ENCODE data around the gene YWHAG.

The YWHAG gene

GRCh38 chr7:76371396-76371795 lies 12.6 kb upstream of the YWHAG start:
- Histone ChIP-seq H3K4me2 (ENCODE audit: low read length) (no peak overlapping the region), H3K79me2 (ENCODE audit: insufficient read depth, low read length) (no peaks in the 10 kb centered on the region), H3K4me1 (ENCODE audit: insufficient read depth, low read length, severe bottlenecking) (no peaks in the 10 kb centered on the region), H3F3A (ENCODE audit: insufficient read depth, low read length) (no peaks in the 10 kb centered on the region), H4K20me1 (ENCODE audit: insufficient read depth, low read length) (no peaks in the 10 kb centered on the region), H3K4me3 (ENCODE audit: low read depth, low read length, poor library complexity, severe bottlenecking) (no peak overlapping the region), H3K27ac (ENCODE audit: low read depth, low read length, poor library complexity, severe bottlenecking) (no peak overlapping the region), H3K9me2 (ENCODE audit: low read depth, low read length) (no peaks in the 10 kb centered on the region), H3K36me3 (ENCODE audit: insufficient read depth, low read length) (no peaks in the 10 kb centered on the region), H3K27me3 (ENCODE audit: insufficient read depth, low read length) (peaks cover 44% of the 10 kb centered on the region), H3K9ac (ENCODE audit: low read length) (no peak overlapping the region), H2AFZ (ENCODE audit: low read length) (no peak overlapping the region), H3K9me3 (ENCODE audit: low read length) (no peaks in the 10 kb centered on the region)
- no peak for TF ChIP-seq CTCF (IDR thresholded peaks at IDR 0.05; ENCODE audit: low read length)
- TF ChIP-seq EZH2 (IDR thresholded peaks at IDR 0.05; ENCODE audit: borderline replicate concordance, low read length): no peak

GRCh38 chr7:76369018-76369417 lies 10.2 kb upstream of the YWHAG start:
- Histone ChIP-seq H3K27ac (ENCODE audit: low read depth, low read length, poor library complexity, severe bottlenecking) (no peak overlapping the region), H3F3A (ENCODE audit: insufficient read depth, low read length) (no peaks in the 10 kb centered on the region), H4K20me1 (ENCODE audit: insufficient read depth, low read length) (no peaks in the 10 kb centered on the region), H3K4me3 (ENCODE audit: low read depth, low read length, poor library complexity, severe bottlenecking) (no peak overlapping the region), H3K4me1 (ENCODE audit: insufficient read depth, low read length, severe bottlenecking) (peaks cover 6% of the 10 kb centered on the region), H3K79me2 (ENCODE audit: insufficient read depth, low read length) (no peaks in the 10 kb centered on the region), H2AFZ (ENCODE audit: low read length) (no peak overlapping the region), H3K9me3 (ENCODE audit: low read length) (no peaks in the 10 kb centered on the region), H3K36me3 (ENCODE audit: insufficient read depth, low read length) (no peaks in the 10 kb centered on the region), H3K27me3 (ENCODE audit: insufficient read depth, low read length) (peaks cover 44% of the 10 kb centered on the region), H3K4me2 (ENCODE audit: low read length) (no peak overlapping the region), H3K9ac (ENCODE audit: low read length) (no peak overlapping the region), H3K9me2 (ENCODE audit: low read depth, low read length) (no peaks in the 10 kb centered on the region)
- no peak for TF ChIP-seq CTCF (IDR thresholded peaks at IDR 0.05; ENCODE audit: low read length)
- no peak for TF ChIP-seq EZH2 (IDR thresholded peaks at IDR 0.05; ENCODE audit: borderline replicate concordance, low read length)

- Histone ChIP-seq H2AFZ (ENCODE audit: low read length) (no peak overlapping the region), H3K79me2 (ENCODE audit: insufficient read depth, low read length) (no peaks in the 10 kb centered on the region), H3K36me3 (ENCODE audit: insufficient read depth, low read length) (no peaks in the 10 kb centered on the region), H3K9me3 (ENCODE audit: low read length) (no peaks in the 10 kb centered on the region), H3K4me3 (ENCODE audit: low read depth, low read length, poor library complexity, severe bottlenecking) (no peak overlapping the region), H3K9ac (ENCODE audit: low read length) (no peak overlapping the region), H4K20me1 (ENCODE audit: insufficient read depth, low read length) (no peaks in the 10 kb centered on the region), H3K27ac (ENCODE audit: low read depth, low read length, poor library complexity, severe bottlenecking) (no peak overlapping the region), H3K4me1 (ENCODE audit: insufficient read depth, low read length, severe bottlenecking) (peaks cover 6% of the 10 kb centered on the region), H3K9me2 (ENCODE audit: low read depth, low read length) (no peaks in the 10 kb centered on the region), H3K27me3 (ENCODE audit: insufficient read depth, low read length) (peaks cover 40% of the 10 kb centered on the region), H3K4me2 (ENCODE audit: low read length) (no peak overlapping the region), H3F3A (ENCODE audit: insufficient read depth, low read length) (no peaks in the 10 kb centered on the region)
- TF ChIP-seq EZH2 (IDR thresholded peaks at IDR 0.05; ENCODE audit: borderline replicate concordance, low read length) (no peak), CTCF (IDR thresholded peaks at IDR 0.05; ENCODE audit: low read length) (no peak)
Measured at GRCh38 chr7:76368190-76368589, 9.4 kb upstream of the YWHAG start.
